Measurements from ENCODE around the gene ADGRF5. TPM values are rescaled to one million over a fixed set of nuclear protein-coding genes. Genes with fewer than 3 reads are reported as not detected.

Gene ADGRF5
- total RNA-seq, 4 donors from 2014 or later = 4.4 to 13.0 (median 8.4) TPM

GRCh38 chr6:46832816-46833215 is 88.9 kb downstream of the ADGRF5 start:
- 89% methylated on average over 3 of the region's 3 CpGs for WGBS
- DNase-seq (ENCODE audit: low spot score in 2 of 2) = no peak
- H3K9me3 ChIP-seq = no peaks in the 10 kb centered on the region
- H3K36me3 ChIP-seq = no peaks in the 10 kb centered on the region
- H3K27me3 ChIP-seq = no peaks in the 10 kb centered on the region
- no peak overlapping the region for H3K4me3 ChIP-seq
- no peak overlapping the region for H3K27ac ChIP-seq
- no peak for TF ChIP-seq EP300 (IDR thresholded peaks at IDR 0.05)
- no peak for TF ChIP-seq POLR2AphosphoS5 (IDR thresholded peaks at IDR 0.05)
- TF ChIP-seq CTCF (IDR thresholded peaks at IDR 0.05) = no peak
- TF ChIP-seq POLR2A (IDR thresholded peaks at IDR 0.05) = no peak
- H3K4me1 ChIP-seq = peaks cover 9% of the 10 kb centered on the region

- Histone ChIP-seq H3K27me3 (no peaks in the 10 kb centered on the region), H3K4me3 (no peak overlapping the region), H3K27ac (no peak overlapping the region), H3K4me1 (no peaks in the 10 kb centered on the region), H3K9me3 (no peaks in the 10 kb centered on the region), H3K36me3 (no peaks in the 10 kb centered on the region)
- WGBS = 69% methylated on average over 2 of the region's 2 CpGs
- no peak for TF ChIP-seq POLR2A (IDR thresholded peaks at IDR 0.05)
- no peak for TF ChIP-seq POLR2AphosphoS5 (IDR thresholded peaks at IDR 0.05)
- TF ChIP-seq CTCF (IDR thresholded peaks at IDR 0.05) = no peak
- no peak for TF ChIP-seq EP300 (IDR thresholded peaks at IDR 0.05)
- no peak for DNase-seq (ENCODE audit: low spot score in 2 of 2)
These were observed 92.8 kb downstream of the ADGRF5 start for GRCh38 chr6:46828939-46829338.

GRCh38 chr6:46821458-46821881 is 100.3 kb downstream of the ADGRF5 start:
- 50% methylated on average over 4 of the region's 4 CpGs for WGBS
- Histone ChIP-seq H3K4me1 (peaks cover under 1% of the 10 kb centered on the region), H3K36me3 (no peaks in the 10 kb centered on the region), H3K27ac (no peak overlapping the region), H3K4me3 (no peak overlapping the region), H3K27me3 (no peaks in the 10 kb centered on the region), H3K9me3 (no peaks in the 10 kb centered on the region)
- no peak for TF ChIP-seq POLR2AphosphoS5 (IDR thresholded peaks at IDR 0.05)
- TF ChIP-seq CTCF (IDR thresholded peaks at IDR 0.05) = no peak
- TF ChIP-seq EP300 (IDR thresholded peaks at IDR 0.05) = no peak
- no peak for TF ChIP-seq POLR2A (IDR thresholded peaks at IDR 0.05)
- no peak for DNase-seq (ENCODE audit: low spot score in 2 of 2)

- no peak overlapping the region for H3K27ac ChIP-seq
- WGBS = 88% methylated on average over 7 of the region's 7 CpGs
- H3K4me1 ChIP-seq = peaks cover 7% of the 10 kb centered on the region
- DNase-seq (ENCODE audit: low spot score in 2 of 2) = no peak
- no peaks in the 10 kb centered on the region for H3K9me3 ChIP-seq
- no peaks in the 10 kb centered on the region for H3K27me3 ChIP-seq
- no peaks in the 10 kb centered on the region for H3K36me3 ChIP-seq
- H3K4me3 ChIP-seq = no peak overlapping the region
- TF ChIP-seq POLR2AphosphoS5 (IDR thresholded peaks at IDR 0.05) = no peak
- TF ChIP-seq POLR2A (IDR thresholded peaks at IDR 0.05) = no peak
- no peak for TF ChIP-seq CTCF (IDR thresholded peaks at IDR 0.05)
- TF ChIP-seq EP300 (IDR thresholded peaks at IDR 0.05) = no peak
These were observed 102.2 kb downstream of the ADGRF5 start for GRCh38 chr6:46819561-46819960.

GRCh38 chr6:46816626-46817025 is 105.1 kb downstream of the ADGRF5 start:
- Histone ChIP-seq H3K36me3 (no peaks in the 10 kb centered on the region), H3K4me1 (peaks cover 7% of the 10 kb centered on the region), H3K4me3 (no peak overlapping the region), H3K9me3 (no peaks in the 10 kb centered on the region), H3K27ac (no peak overlapping the region), H3K27me3 (peaks cover 3% of the 10 kb centered on the region)
- TF ChIP-seq POLR2A (IDR thresholded peaks at IDR 0.05) (no peak), EP300 (IDR thresholded peaks at IDR 0.05) (no peak), POLR2AphosphoS5 (IDR thresholded peaks at IDR 0.05) (no peak), CTCF (IDR thresholded peaks at IDR 0.05) (no peak)
- WGBS = 67% methylated on average over 1 of the region's 1 CpG
- no peak for DNase-seq (ENCODE audit: low spot score in 2 of 2)
